GM21381 (cell line): ENCODE data around the gene NRSN1.

Source experiments
- ATAC-seq: cut with Tn5 transposase; IDR thresholded peaks from one replicate; pipeline ENCODE4 v1.9.1; 2021; ENCODE audit warnings: mild to moderate bottlenecking, moderate library complexity; ENCODE audit not compliant: unreplicated experiment

The NRSN1 gene, protein sequence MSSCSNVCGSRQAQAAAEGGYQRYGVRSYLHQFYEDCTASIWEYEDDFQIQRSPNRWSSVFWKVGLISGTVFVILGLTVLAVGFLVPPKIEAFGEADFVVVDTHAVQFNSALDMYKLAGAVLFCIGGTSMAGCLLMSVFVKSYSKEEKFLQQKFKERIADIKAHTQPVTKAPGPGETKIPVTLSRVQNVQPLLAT

GRCh38 chr6:24125980-24126379, at the start of gene NRSN1:
Gene NRSN1 (plus strand): TSS chr6:24126215. CDS start chr6:24134328, 8,113 bp downstream.
- ATAC-seq, result no peak

DNA sequence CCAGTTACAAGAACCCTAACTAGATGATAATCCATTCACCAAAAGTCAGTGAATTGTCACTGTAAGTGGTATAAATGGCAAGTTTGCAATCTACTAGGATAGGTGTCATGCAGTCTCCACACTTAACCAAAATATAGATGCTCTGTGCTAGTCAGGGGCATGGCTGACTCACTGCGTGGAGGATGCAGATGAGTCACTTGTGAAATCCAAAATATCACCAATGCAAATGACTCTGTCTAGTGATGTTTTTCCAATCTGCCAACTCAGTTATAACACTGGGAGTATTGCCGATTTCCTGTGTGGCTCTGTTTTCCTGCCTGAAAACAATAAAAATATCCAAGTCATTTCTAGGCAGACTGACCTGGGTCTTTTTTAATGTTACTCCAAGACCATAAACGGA, 47.8 kb upstream of the NRSN1 start:
- no peak for ATAC-seq

- no peak for ATAC-seq
Observed at GRCh38 chr6:24079076-24079475, 46.9 kb upstream of the NRSN1 start.

DNA sequence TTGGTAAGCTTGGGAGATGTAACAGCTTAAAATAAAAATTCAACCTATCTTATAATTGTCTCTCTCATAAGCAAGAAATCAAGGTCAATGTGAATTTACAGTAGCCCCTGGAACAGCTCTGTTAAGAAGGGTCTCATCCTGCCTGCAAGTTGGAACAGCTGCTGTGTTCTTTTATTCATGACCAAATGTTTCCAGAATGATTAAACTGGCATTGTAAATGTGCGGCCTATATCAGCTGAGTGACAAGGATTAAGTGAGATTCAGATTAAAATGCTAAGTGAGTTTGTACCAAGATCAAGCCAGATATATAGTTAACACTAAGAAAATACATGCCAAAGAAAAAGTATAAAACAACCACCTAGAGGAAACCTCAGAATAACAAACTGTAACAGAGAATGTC, 45.3 kb upstream of the NRSN1 start:
- ATAC-seq, result no peak

GRCh38 chr6:24089736-24090135, 36.3 kb upstream of the NRSN1 start:
- no peak for ATAC-seq

GRCh38 chr6:24092407-24092806, 33.6 kb upstream of the NRSN1 start:
- ATAC-seq, result no peak

- ATAC-seq, result no peak
Observed at GRCh38 chr6:24093381-24093780, 32.6 kb upstream of the NRSN1 start.

GRCh38 chr6:24099181-24099580, 26.8 kb upstream of the NRSN1 start:
- no peak for ATAC-seq

GRCh38 chr6:24100024-24100769, 25.8 kb upstream of the NRSN1 start:
- ATAC-seq, result no peak

DNA sequence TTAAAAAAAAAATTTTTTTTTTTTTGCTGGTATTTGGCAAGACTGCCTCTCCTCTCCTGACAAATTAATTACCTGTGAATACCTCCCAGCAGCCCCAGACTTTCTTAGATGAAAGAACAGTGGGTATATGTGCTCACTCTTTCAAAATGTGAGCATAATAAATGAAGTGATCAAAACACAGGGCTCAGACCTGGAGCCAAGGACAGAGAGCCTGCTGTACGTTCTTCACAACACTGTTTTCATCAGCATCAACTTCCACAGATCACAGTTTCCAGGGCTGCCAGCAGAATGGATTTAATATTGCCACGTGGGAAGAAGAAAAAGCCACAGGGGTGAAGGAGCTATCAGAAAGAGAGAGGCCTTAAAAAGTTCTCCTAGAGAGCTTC, 25.3 kb upstream of the NRSN1 start:
- ATAC-seq, result no peak

GRCh38 chr6:24105191-24105590, 20.8 kb upstream of the NRSN1 start:
- ATAC-seq, result no peak

- no peak for ATAC-seq
Observed at GRCh38 chr6:24106291-24106690, 19.7 kb upstream of the NRSN1 start.

DNA sequence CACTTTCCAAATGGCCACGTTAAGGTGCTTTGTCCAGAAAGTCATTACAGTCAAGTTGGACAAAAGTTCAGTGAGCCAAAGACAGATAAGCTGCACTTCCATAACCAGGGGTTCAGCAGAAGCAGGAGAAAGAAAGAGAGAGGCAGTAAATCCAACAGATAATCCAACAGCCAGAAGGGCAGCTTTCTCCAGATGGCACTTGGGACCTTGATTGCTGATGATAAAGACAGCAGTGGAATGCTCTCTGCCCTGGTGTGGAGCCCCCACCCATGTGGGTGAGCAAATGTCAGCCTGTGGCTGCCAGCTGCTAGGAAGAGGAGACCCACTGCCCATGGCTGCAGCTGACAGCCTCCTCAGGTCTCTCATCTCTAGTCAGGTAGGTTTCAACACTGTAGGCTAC, 18.7 kb upstream of the NRSN1 start:
- ATAC-seq, result no peak

DNA sequence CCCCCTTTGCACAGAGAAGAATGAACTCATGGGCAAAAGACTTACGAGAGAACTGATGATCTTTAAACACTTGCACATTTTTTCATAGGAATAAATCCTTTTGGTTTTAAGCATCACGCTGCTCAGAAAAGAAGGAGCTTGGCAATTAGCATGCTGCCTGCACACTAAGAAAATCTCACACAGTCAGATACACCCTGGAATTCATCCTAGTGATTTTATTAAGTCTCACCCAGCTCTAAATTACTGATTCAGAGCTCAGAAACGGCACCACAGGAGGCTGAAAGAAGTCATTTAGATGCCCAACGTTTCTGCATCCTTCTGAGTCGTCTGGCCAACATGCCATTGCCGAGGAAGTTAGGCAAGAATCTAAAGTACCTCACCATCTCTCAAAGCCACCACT, 18.0 kb upstream of the NRSN1 start:
- ATAC-seq, result no peak

DNA sequence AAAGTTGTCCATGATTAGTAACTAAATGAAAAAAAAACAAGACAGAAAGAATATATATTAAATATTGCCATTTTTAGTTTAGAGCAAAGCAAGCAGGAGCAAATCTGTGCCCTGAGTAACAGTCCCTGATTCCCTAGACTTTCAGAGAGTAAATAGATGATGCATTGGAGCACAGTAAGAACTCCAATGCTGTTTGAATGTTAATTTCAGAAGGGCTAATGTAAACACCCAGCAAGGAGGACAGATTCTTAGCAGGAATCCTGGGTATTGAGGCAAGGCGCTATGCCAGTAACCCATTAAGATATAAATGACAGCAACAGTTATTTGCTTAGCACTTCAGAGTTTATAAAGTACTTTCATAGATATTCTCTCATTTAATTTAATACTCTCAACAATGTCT, 15.6 kb upstream of the NRSN1 start:
- ATAC-seq, result no peak

GRCh38 chr6:24113891-24114290, 12.1 kb upstream of the NRSN1 start:
- ATAC-seq, result no peak

- no peak for ATAC-seq
Observed at GRCh38 chr6:24117021-24117420, 9.0 kb upstream of the NRSN1 start.

DNA sequence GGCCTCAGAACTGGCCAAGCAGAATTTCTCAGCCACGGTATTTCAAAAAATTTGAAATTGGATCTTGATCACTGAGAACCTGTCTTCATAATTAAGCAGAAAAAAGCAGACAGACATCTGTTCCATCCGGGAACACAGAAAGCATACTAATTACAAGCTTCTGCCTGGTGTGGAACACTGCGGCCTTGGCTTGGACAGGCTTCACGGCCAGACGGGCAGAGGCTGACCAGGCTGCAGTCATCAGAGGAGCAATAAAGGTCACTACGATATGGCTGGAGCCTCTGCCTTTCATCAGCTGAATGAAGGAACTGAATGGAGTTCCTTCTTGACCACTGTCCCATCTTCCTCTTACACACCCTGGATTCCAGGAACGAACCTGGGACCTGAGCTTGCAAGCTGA, 3.9 kb upstream of the NRSN1 start:
- no peak for ATAC-seq

DNA sequence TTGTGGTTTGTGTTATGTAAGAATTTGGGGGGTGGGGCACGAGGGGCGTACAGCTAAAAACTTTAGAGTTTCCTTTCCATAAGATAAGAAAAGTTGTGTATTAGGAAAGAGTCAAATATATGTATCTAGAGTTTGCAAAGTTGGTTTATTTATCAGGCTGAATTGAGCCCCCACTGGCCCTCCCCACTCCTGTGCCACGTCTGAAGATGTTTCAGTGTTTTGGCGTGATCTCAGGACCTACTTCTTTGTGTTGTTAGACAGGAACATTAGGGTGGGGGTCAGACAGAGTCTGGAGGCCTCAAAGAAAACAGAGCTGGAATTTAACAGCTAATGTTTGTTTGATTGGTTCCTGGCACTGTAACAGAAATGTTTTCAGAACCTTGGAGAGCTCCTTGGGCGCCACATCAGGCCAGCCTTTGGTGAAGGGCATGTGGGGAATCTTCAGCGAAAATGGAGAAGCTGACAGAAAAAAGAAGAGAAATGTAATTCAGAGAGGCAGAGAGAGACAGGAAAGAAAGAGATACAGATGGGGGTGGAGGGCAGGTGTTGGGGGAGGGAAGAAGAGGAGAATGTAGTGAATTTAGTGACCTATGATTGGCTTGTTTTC, 674 bp downstream of the NRSN1 start:
- ATAC-seq, result no peak

GRCh38 chr6:24127316-24127715, 1.3 kb downstream of the NRSN1 start:
- ATAC-seq, result no peak

DNA sequence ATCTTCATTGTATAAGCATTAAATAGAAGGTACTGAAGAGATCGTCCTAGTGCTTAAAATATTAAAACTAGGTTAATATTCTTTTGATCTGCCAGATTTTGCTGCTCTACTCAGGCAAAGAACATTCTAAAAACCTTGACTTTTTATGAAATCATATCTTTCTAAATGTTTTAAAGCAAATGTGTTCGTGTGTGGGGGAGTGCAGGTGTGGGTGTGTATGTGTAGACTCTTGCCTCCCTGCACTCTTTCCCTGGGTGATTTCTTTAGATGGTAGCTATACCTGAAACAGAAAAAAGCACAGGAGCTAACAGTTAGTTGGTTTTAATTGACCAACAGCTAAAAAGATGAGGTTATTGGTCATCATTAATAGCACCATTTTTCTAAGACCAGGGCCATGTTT, 5.7 kb downstream of the NRSN1 start:
- no peak for ATAC-seq

GRCh38 chr6:24139080-24139479, 13.1 kb downstream of the NRSN1 start:
- ATAC-seq, result no peak
